GM12891 (cell line): ENCODE results near the gene ZNF536.

Experiments used
- PAX5 ChIP-seq: IDR thresholded peaks from 2 replicates; pipeline ENCODE4 v1.6.1; 2011; ENCODE audit warnings: low read length, moderate library complexity, mild to moderate bottlenecking; ENCODE audit not compliant: insufficient read depth, severe bottlenecking
- POLR2A ChIP-seq: IDR thresholded peaks from 2 replicates; pipeline ENCODE4 v1.6.1; 2011; ENCODE audit warnings: low read depth, low read length, control low read depth
- POLR2AphosphoS5 ChIP-seq: IDR thresholded peaks from 2 replicates; pipeline ENCODE4 v1.6.1; 2011; ENCODE audit warnings: low read depth, low read length, control low read depth
- SPI1 ChIP-seq: IDR thresholded peaks from 2 replicates; pipeline ENCODE4 v1.6.1; 2011; ENCODE audit warnings: low read depth, low read length, control low read depth
- TAF1 ChIP-seq: IDR thresholded peaks from 2 replicates; pipeline ENCODE4 v1.6.1; 2011; ENCODE audit warnings: low read depth, low read length, control low read depth

- no peak for TF ChIP-seq POLR2AphosphoS5
- TF ChIP-seq POLR2A, result no peak
- no peak for TF ChIP-seq TAF1
- no peak for TF ChIP-seq SPI1
- no peak for TF ChIP-seq PAX5
These were observed 21.2 kb upstream of the ZNF536 start for GRCh38 chr19:30350692-30351663.
